Spleen (tissue), 11 donors: Measurements from ENCODE around the gene SAG. TPM values are rescaled to one million over a fixed set of nuclear protein-coding genes. Genes with fewer than 3 reads are reported as not detected.

ENCODE experiments used
- DNase-seq: peaks from one replicate; pipeline ENCODE4 v3.0.0-alpha.2; 2020
- H3K27ac ChIP-seq, 8 donors: fragments of 200-600 bp; sonication (generic) in 7 of 8; 1 replicate in 4 of 8; 2 replicates in 4 of 8; pipeline versions ENCODE4 v1.5.0 to v1.8.0; 2016 to 2021; ENCODE audit warnings: inconsistent platforms in 4 of 8, mild to moderate bottlenecking in 4 of 8, moderate library complexity in 1 of 8
- H3K27me3 ChIP-seq, 7 donors: fragments of 200-600 bp; sonication (generic) in 6 of 7; replicated peaks in 1 of 7; 1 replicate in 4 of 7; 2 replicates in 3 of 7; pipeline versions ENCODE4 v1.5.0 to v1.8.0; 2016 to 2021; ENCODE audit warnings: inconsistent platforms in 3 of 7, mild to moderate bottlenecking in 1 of 7
- H3K36me3 ChIP-seq, 6 donors: fragments of 200-600 bp; sonication (generic) in 5 of 6; 1 replicate in 4 of 6; 2 replicates in 2 of 6; pipeline versions ENCODE4 v1.5.0 to v1.8.0; 2016 to 2021; ENCODE audit warnings: inconsistent platforms in 2 of 6
- H3K4me1 ChIP-seq, 6 donors: fragments of 200-600 bp; sonication (generic) in 5 of 6; 1 replicate in 3 of 6; 2 replicates in 3 of 6; pipeline versions ENCODE4 v1.5.0 to v1.8.0; 2016 to 2021; ENCODE audit warnings: inconsistent platforms in 3 of 6
- H3K4me3 ChIP-seq, 8 donors: fragments of 200-600 bp; sonication (generic) in 7 of 8; 1 replicate in 4 of 8; 2 replicates in 4 of 8; pipeline versions ENCODE4 v1.5.0 to v1.8.0; 2016 to 2021; ENCODE audit warnings: inconsistent platforms in 4 of 8, mild to moderate bottlenecking in 4 of 8, moderate library complexity in 2 of 8
- H3K9me3 ChIP-seq, 8 donors: fragments of 200-600 bp; sonication (generic) in 7 of 8; 1 replicate in 4 of 8; 2 replicates in 4 of 8; pipeline versions ENCODE4 v1.5.0 to v1.8.0; 2016 to 2021; ENCODE audit warnings: inconsistent platforms in 4 of 8
- CTCF ChIP-seq, 11 experiments: fragments of 200-600 bp in 7 of 11; fragments of 450-650 bp in 4 of 11; sonication (generic) in 4 of 11; IDR thresholded peaks in 8 of 11; conservative IDR thresholded peaks in 3 of 11; 1 replicate in 7 of 11; 2 replicates in 4 of 11; pipeline versions ENCODE4 v1.4.0 to v1.8.0; 2016 to 2021; ENCODE audit warnings: antibody characterized with exemption in 11 of 11, inconsistent platforms in 4 of 11, mild to moderate bottlenecking in 1 of 11
- POLR2A ChIP-seq, 3 donors: fragments of 450-650 bp; IDR thresholded peaks; one replicate each; pipeline ENCODE4 v1.5.1; 2017; ENCODE audit warnings: antibody characterized with exemption in 3 of 3, mild to moderate bottlenecking in 1 of 3
- POLR2AphosphoS5 ChIP-seq, 3 donors: sonication (generic); formaldehyde crosslinking; IDR thresholded peaks; one replicate each; pipeline ENCODE4 v1.5.1; 2017; ENCODE audit warnings: antibody characterized with exemption in 3 of 3
- WGBS, 5 donors: extraction: QIAGEN DNeasy Blood & Tissue Kit in 3 of 5; methylation state at CpG; one replicate each; pipeline versions ENCODE4 v1.1.5 to v1.1.7; 2013 to 2018; 5-methylcytosine and 5-hydroxymethylcytosine counted together
- intact Hi-C: fragments of 100-400 bp; cut with DNase I; formaldehyde crosslinking; loops from one replicate; pipeline ENCODE4 v1.15.0; 2023; ENCODE audit warnings: low total_unique reads
- polyA plus RNA-seq, 3 donors: library from polyadenylated mRNA; stranded (reverse); fragments of 200-250 nt; gene quantifications; one replicate each; pipeline ENCODE4 v1.2.1, GENCODE V29; 2013
- total RNA-seq, 7 donors: library from RNA; depleted of rRNA in 3 of 7; stranded (reverse); fragments of >200 nt in 3 of 7; fragmentation: NEBNext Ultra II Directional in 4 of 7; extraction: Animal tissue kit (Norgen Biotek cat#: 25700) in 4 of 7; gene quantifications; one replicate each; pipeline versions ENCODE4 v1.1.0 to v1.2.1, GENCODE V29; 2016 to 2021
- donor health status: healthy with polysubstance abuse.
- donor health status: DM: no; HTN: no; CAD: no; lungs with moderate emphysema.
- donor health status: DM: no; HTN: no; CAD: no.
- donor health status: Bipolar disorder and iron deficiency.
- donor health status: healthy.
- donor health status: DM: no; HTN: no; CAD: no.
- donor health status: DM: yes; HTN: yes; CAD: no.

SAG gene
- total and polyA plus RNA-seq, 10 donors: 0.09 to 0.20 TPM; not detected in 8

- intact Hi-C loops: loop anchor here (10.0 kb wide), 1 partner anchor 157 kb away; no protein-coding TSS in a partner anchor
- Histone ChIP-seq H3K27ac (no peak overlapping the region), H3K4me1 (peaks cover 0 to 7% (median 0%) of the 10 kb centered on the region in 6 donors), H3K9me3 (no peaks in the 10 kb centered on the region), H3K27me3 (no peaks in the 10 kb centered on the region), H3K36me3 (peaks cover 17 to 100% (median 90%) of the 10 kb centered on the region in 6 donors), H3K4me3 (no peak overlapping the region)
- no peak for DNase-seq
- TF ChIP-seq POLR2A (IDR thresholded peaks at IDR 0.05): no peak
- no peak for TF ChIP-seq POLR2AphosphoS5 (IDR thresholded peaks at IDR 0.05)
- no peak for TF ChIP-seq CTCF (IDR thresholded peaks at IDR 0.05 in 8 of 11, conservative IDR thresholded peaks at IDR 0.05 in 3 of 11)
- WGBS, 5 donors: 93 to 99% (median 97%) methylated on average over 6 of the region's 6 CpGs
Measured at GRCh38 chr2:233287871-233288270, 19.7 kb upstream of the SAG start.

- no peaks in the 10 kb centered on the region for H3K27me3 ChIP-seq
- intact Hi-C loops: loop anchor here (10.0 kb wide), 1 partner anchor 156 kb away; no protein-coding TSS in a partner anchor
- H3K4me1 ChIP-seq: no peaks in the 10 kb centered on the region
- H3K27ac ChIP-seq: no peak overlapping the region
- TF ChIP-seq CTCF (IDR thresholded peaks at IDR 0.05 in 8 of 11, conservative IDR thresholded peaks at IDR 0.05 in 3 of 11): no peak
- no peak for TF ChIP-seq POLR2AphosphoS5 (IDR thresholded peaks at IDR 0.05)
- no peak for TF ChIP-seq POLR2A (IDR thresholded peaks at IDR 0.05)
- H3K36me3 ChIP-seq: peaks cover 17 to 100% (median 92%) of the 10 kb centered on the region in 6 donors
- no peak for DNase-seq
- no peaks in the 10 kb centered on the region for H3K9me3 ChIP-seq
- WGBS, 5 donors: 83 to 92% (median 90%) methylated on average over 5 of the region's 5 CpGs
- H3K4me3 ChIP-seq: no peak overlapping the region
Measured at GRCh38 chr2:233288663-233289062, 19.0 kb upstream of the SAG start.

- H3K4me1 ChIP-seq: no peaks in the 10 kb centered on the region
- DNase-seq: no peak
- peaks cover 17 to 100% (median 92%) of the 10 kb centered on the region in 6 donors for H3K36me3 ChIP-seq
- intact Hi-C loops: loop anchor here (10.0 kb wide), 1 partner anchor 155 kb away; no protein-coding TSS in a partner anchor
- no peak for TF ChIP-seq CTCF (IDR thresholded peaks at IDR 0.05 in 8 of 11, conservative IDR thresholded peaks at IDR 0.05 in 3 of 11)
- no peak for TF ChIP-seq POLR2A (IDR thresholded peaks at IDR 0.05)
- no peak for TF ChIP-seq POLR2AphosphoS5 (IDR thresholded peaks at IDR 0.05)
- 93 to 95% (median 95%) methylated on average over 9 to 12 of the region's 12 CpGs for WGBS, 5 donors
- H3K27ac ChIP-seq: no peak overlapping the region
- no peaks in the 10 kb centered on the region for H3K9me3 ChIP-seq
- no peak overlapping the region for H3K4me3 ChIP-seq
- H3K27me3 ChIP-seq: no peaks in the 10 kb centered on the region
Measured at GRCh38 chr2:233289648-233290047, 18.0 kb upstream of the SAG start.

DNA sequence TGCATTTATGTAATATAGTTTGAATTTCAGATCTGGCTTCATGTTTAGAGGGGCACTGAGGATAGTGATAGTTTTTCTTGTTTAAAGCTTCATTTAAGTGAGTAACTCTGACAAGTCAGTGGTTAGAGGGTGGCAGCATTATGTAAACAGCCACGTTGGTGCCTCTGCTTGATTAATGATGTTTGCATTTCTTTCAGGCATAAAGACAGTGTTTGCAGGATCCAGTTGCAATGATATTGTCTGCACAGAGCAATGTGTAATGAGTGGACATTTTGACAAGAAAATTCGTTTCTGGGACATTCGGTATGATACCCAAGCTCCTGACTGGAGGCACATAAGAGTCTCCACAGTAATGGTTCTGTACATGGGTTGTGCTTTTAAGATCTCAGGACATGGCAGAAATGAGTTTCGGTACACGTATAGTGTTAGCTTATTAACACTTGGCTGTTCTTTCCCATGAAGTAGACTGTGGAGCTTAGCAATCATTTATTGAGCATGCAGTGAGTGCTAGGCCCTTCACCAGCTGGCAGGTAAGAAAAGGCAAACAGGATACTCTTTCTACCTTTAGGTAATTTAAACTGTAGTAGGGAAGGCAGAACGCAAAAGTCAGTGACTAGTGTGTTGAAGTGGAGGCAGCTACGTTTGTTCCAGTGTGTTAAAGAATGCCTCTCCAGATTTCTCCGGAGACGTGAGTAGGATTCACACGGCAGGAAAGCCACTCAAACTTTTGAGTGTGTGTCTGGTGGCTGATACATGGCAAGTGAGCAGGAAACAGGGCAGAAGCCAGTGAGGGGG is 17.4 kb upstream of the SAG start:
- Histone ChIP-seq H3K4me1 (no peaks in the 10 kb centered on the region), H3K27ac (no peak overlapping the region), H3K9me3 (no peaks in the 10 kb centered on the region), H3K27me3 (no peaks in the 10 kb centered on the region), H3K36me3 (peaks cover 17 to 100% (median 92%) of the 10 kb centered on the region in 6 donors), H3K4me3 (no peak overlapping the region)
- DNase-seq: no peak
- intact Hi-C loops: no loop called here
- 88 to 95% (median 94%) methylated on average over 10 of the region's 10 CpGs for WGBS, 5 donors
- no peak for TF ChIP-seq POLR2AphosphoS5 (IDR thresholded peaks at IDR 0.05)
- no peak for TF ChIP-seq POLR2A (IDR thresholded peaks at IDR 0.05)
- TF ChIP-seq CTCF (IDR thresholded peaks at IDR 0.05 in 8 of 11, conservative IDR thresholded peaks at IDR 0.05 in 3 of 11): no peak
